ENCODE measurements around the gene TSHZ2.

DNA sequence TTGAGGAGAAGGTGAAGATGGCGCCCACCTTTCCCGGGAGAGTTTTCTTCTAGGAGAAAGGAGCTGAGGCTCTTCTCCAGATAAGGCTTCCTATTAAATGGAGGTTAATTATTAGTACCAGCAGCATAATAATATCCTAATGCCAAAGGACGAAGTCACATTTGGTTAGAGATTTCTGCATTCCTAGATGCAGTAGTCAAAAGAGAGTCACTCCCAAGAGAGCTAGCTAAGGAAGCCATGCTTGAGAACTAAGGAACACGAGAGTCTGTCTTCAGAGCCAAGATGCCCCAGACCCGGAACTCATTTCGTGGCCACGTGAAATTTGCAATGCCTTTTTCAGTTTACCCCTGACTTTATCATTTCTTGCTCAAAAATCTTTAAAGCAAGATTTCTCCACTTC is 132.7 kb downstream of the TSHZ2 start:
- TF ChIP-seq, protein P1, sequence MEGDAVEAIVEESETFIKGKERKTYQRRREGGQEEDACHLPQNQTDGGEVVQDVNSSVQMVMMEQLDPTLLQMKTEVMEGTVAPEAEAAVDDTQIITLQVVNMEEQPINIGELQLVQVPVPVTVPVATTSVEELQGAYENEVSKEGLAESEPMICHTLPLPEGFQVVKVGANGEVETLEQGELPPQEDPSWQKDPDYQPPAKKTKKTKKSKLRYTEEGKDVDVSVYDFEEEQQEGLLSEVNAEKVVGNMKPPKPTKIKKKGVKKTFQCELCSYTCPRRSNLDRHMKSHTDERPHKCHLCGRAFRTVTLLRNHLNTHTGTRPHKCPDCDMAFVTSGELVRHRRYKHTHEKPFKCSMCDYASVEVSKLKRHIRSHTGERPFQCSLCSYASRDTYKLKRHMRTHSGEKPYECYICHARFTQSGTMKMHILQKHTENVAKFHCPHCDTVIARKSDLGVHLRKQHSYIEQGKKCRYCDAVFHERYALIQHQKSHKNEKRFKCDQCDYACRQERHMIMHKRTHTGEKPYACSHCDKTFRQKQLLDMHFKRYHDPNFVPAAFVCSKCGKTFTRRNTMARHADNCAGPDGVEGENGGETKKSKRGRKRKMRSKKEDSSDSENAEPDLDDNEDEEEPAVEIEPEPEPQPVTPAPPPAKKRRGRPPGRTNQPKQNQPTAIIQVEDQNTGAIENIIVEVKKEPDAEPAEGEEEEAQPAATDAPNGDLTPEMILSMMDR (IDR thresholded peaks at IDR 0.05; ENCODE audit: insufficient read depth, low read depth, low read length) = no peak
- no peak for TF ChIP-seq EZH2 (IDR thresholded peaks at IDR 0.05; ENCODE audit: insufficient read depth, low read length)

Data from astrocyte (in vitro differentiated cells and primary cell).